Brain microvascular endothelial cell (primary cell): ENCODE measurements around the gene TBC1D1.
"Not testable (repeated sequence)": the region's sequence is repeated elsewhere in the genome, so short reads cannot be mapped to it uniquely, and the experiment has no call there.

Experiments
- DNase-seq: peaks from one replicate; pipeline ENCODE4 v3.0.0-alpha.2; 2020
- H3K27ac ChIP-seq: fragments of 250-450 bp; sonication (Bioruptor Pico); 2 replicates; pipeline ENCODE4 v1.5.1; 2020; ENCODE audit warnings: mild to moderate bottlenecking, moderate library complexity
- H3K27me3 ChIP-seq: fragments of 250-450 bp; sonication (Bioruptor Pico); replicated peaks from 2 replicates; pipeline ENCODE4 v1.5.1; 2020; ENCODE audit warnings: mild to moderate bottlenecking
- H3K36me3 ChIP-seq: fragments of 250-450 bp; sonication (Bioruptor Pico); replicated peaks from 2 replicates; pipeline ENCODE4 v1.5.1; 2020; ENCODE audit warnings: mild to moderate bottlenecking
- H3K4me3 ChIP-seq: 2 replicates; pipeline ENCODE4 v1.5.1; 2011; ENCODE audit warnings: low read depth, mild to moderate bottlenecking, control low read depth, low read length, moderate library complexity
- CTCF ChIP-seq: IDR thresholded peaks from 2 replicates; pipeline ENCODE4 v1.5.1; 2011; ENCODE audit warnings: low read depth, mild to moderate bottlenecking, moderate library complexity, low read length, control low read depth, inconsistent platforms; ENCODE audit errors: missing control alignments
- in situ Hi-C: cut with HindIII; loops from 2 replicates; pipeline ENCODE4 v1.10.0; 2017; ENCODE audit warnings: low sequenced_read_pairs, low pct_ligation_motif_present

The TBC1D1 gene

GRCh38 chr4:38017609-38018008 is 126.7 kb downstream of the TBC1D1 start:
- no peak overlapping the region for H3K4me3 ChIP-seq
- H3K27ac ChIP-seq = no peak overlapping the region
- peaks cover 7% of the 10 kb centered on the region for H3K36me3 ChIP-seq
- DNase-seq = no peak
- TF ChIP-seq CTCF = no peak
- no peaks in the 10 kb centered on the region for H3K27me3 ChIP-seq
- in situ Hi-C loops = no loop called here

GRCh38 chr4:38020386-38020785 is 129.5 kb downstream of the TBC1D1 start:
- no peak for DNase-seq
- no peak for TF ChIP-seq CTCF
- Histone ChIP-seq H3K4me3 (no peak overlapping the region), H3K27ac (no peak overlapping the region), H3K27me3 (no peaks in the 10 kb centered on the region), H3K36me3 (peaks cover 7% of the 10 kb centered on the region)
- in situ Hi-C loops = no loop called here

GRCh38 chr4:38020961-38021360 is 130.1 kb downstream of the TBC1D1 start:
- H3K27ac ChIP-seq, H3K4me3 ChIP-seq, H3K27me3 ChIP-seq, in situ Hi-C loops, DNase-seq, H3K36me3 ChIP-seq: not testable (repeated sequence)

- no peak overlapping the region for H3K27ac ChIP-seq
- no peak overlapping the region for H3K4me3 ChIP-seq
- no peaks in the 10 kb centered on the region for H3K27me3 ChIP-seq
- in situ Hi-C loops = no loop called here
- no peak for TF ChIP-seq CTCF
- DNase-seq = no peak
- peaks cover 5% of the 10 kb centered on the region for H3K36me3 ChIP-seq
Observed at GRCh38 chr4:38021751-38022150, 130.9 kb downstream of the TBC1D1 start.

- TF ChIP-seq CTCF = no peak
Observed at GRCh38 chr4:38023347-38024205, 132.7 kb downstream of the TBC1D1 start.

DNA sequence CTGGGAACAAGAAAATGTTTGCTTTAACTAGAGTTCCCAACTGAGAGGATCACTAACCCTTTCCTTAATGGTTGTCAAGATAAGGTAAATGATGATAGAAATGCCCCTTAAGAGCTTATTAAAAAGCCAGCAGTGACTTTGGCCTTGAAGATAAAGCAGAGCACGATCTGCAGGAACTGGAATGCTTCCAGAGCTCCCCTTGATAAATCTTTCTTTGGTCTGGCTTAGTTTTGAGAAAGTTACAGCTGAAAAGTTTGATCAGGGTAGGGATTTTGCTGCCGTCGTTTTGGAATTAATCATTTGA is 133.3 kb downstream of the TBC1D1 start:
- no peak overlapping the region for H3K4me3 ChIP-seq
- H3K27ac ChIP-seq = no peak overlapping the region
- H3K27me3 ChIP-seq = no peaks in the 10 kb centered on the region
- no peak for TF ChIP-seq CTCF
- peaks cover 10% of the 10 kb centered on the region for H3K36me3 ChIP-seq
- in situ Hi-C loops = no loop called here
- DNase-seq = no peak

More at GRCh38 chr4:38023347-38024205, 132.7 kb downstream of the TBC1D1 start:
- Histone ChIP-seq H3K36me3 (peaks cover 10% of the 10 kb centered on the region), H3K4me3 (no peak overlapping the region), H3K27me3 (no peaks in the 10 kb centered on the region), H3K27ac (no peak overlapping the region)
- in situ Hi-C loops = no loop called here
- DNase-seq = no peak
